Hepatocyte (in vitro differentiated cells): Measurements from ENCODE around the gene ZDHHC24. TPM values are rescaled to one million over a fixed set of nuclear protein-coding genes. Genes with fewer than 3 reads are reported as not detected.
A peak's percentile ranks its signal among the peaks of the same experiment; 100 is the strongest.
"Not testable (repeated sequence)": the region's sequence is repeated elsewhere in the genome, so short reads cannot be mapped to it uniquely, and the experiment has no call there.

ENCODE experiments used
- DNase-seq: peaks from one replicate; pipeline ENCODE4 v3.0.0-alpha.2; 2016; ENCODE audit warnings: low spot score
- H2AFZ ChIP-seq: fragments of 200-600 bp; sonication (generic); 2 replicates; pipeline ENCODE4 v1.6.0; 2016; ENCODE audit warnings: antibody characterized with exemption, mild to moderate bottlenecking
- H3K27ac ChIP-seq: fragments of 200-600 bp; sonication (generic); 2 replicates; pipeline ENCODE4 v1.5.1; 2016; ENCODE audit warnings: mild to moderate bottlenecking
- H3K27me3 ChIP-seq: fragments of 200-600 bp; sonication (generic); 2 replicates; pipeline ENCODE4 v1.6.1; 2016
- H3K36me3 ChIP-seq: fragments of 200-600 bp; sonication (generic); replicated peaks from 2 replicates; pipeline ENCODE4 v1.5.1; 2016; ENCODE audit warnings: low read depth; ENCODE audit not compliant: insufficient read depth
- H3K4me1 ChIP-seq: fragments of 200-600 bp; sonication (generic); 2 replicates; pipeline ENCODE4 v1.5.1; 2016; ENCODE audit warnings: mild to moderate bottlenecking, moderate library complexity; ENCODE audit not compliant: insufficient read depth
- H3K4me2 ChIP-seq: fragments of 200-600 bp; sonication (generic); 2 replicates; pipeline ENCODE4 v1.6.0; 2016
- H3K4me3 ChIP-seq: fragments of 200-600 bp; sonication (generic); 2 replicates; pipeline ENCODE4 v1.5.1; 2016; ENCODE audit warnings: mild to moderate bottlenecking
- H3K79me2 ChIP-seq: fragments of 200-600 bp; sonication (generic); 2 replicates; pipeline ENCODE4 v1.6.0; 2017; ENCODE audit warnings: mild to moderate bottlenecking
- H3K9me2 ChIP-seq: fragments of 200-600 bp; sonication (generic); replicated peaks from 2 replicates; pipeline ENCODE4 v1.6.0; 2017; ENCODE audit warnings: mild to moderate bottlenecking; ENCODE audit not compliant: insufficient read depth
- H3K9me3 ChIP-seq: fragments of 200-600 bp; sonication (generic); 2 replicates; pipeline ENCODE4 v1.5.1; 2016; ENCODE audit warnings: low read depth, mild to moderate bottlenecking
- H4K20me1 ChIP-seq: fragments of 200-600 bp; sonication (generic); 2 replicates; pipeline ENCODE4 v1.6.0; 2016; ENCODE audit warnings: mild to moderate bottlenecking; ENCODE audit not compliant: insufficient read depth, poor library complexity, severe bottlenecking
- CTCF ChIP-seq: fragments of 200-600 bp; sonication (generic); IDR thresholded peaks from 2 replicates; pipeline ENCODE4 v1.5.1; 2016; ENCODE audit warnings: antibody characterized with exemption, mild to moderate bottlenecking; ENCODE audit not compliant: poor library complexity
- EZH2 ChIP-seq: fragments of 200-600 bp; sonication (generic); IDR thresholded peaks from 2 replicates; pipeline ENCODE4 v1.6.1; 2016; ENCODE audit warnings: antibody characterized with exemption, mild to moderate bottlenecking, borderline replicate concordance
- EZH2phosphoT487 ChIP-seq: fragments of 200-600 bp; sonication (generic); IDR thresholded peaks from one replicate; pipeline ENCODE4 v1.6.1; 2018; ENCODE audit warnings: antibody characterized with exemption, mild to moderate bottlenecking, low read depth, moderate library complexity; ENCODE audit not compliant: unreplicated experiment, severe bottlenecking
- WGBS: methylation state at CpG from one replicate; pipeline ENCODE4 v1.1.6; 2016; ENCODE audit warnings: low lambda C conversion rate; ENCODE audit errors: missing lambda C conversion rate; 5-methylcytosine and 5-hydroxymethylcytosine counted together
- polyA plus RNA-seq: library from polyadenylated mRNA; unstranded; fragments of >200 nt; fragmentation: Nextera tagmentation; extraction: Ambion mirVana; gene quantifications from 2 replicates; pipeline ENCODE4 v1.2.1, GENCODE V29; 2016
- total RNA-seq: library from RNA; depleted of rRNA; stranded (reverse); fragments of >200 nt; gene quantifications from 2 replicates; pipeline ENCODE4 v1.2.3, GENCODE V29; 2014

Gene ZDHHC24
- total and polyA plus RNA-seq, 2 experiments from 2014 or later: 10.3 to 16.9 TPM

GRCh38 chr11:66586136-66586535, 40.3 kb upstream of the ZDHHC24 start:
- Histone ChIP-seq H3K4me1 (no peaks in the 10 kb centered on the region), H3K9me2 (no peaks in the 10 kb centered on the region), H3K79me2 (no peaks in the 10 kb centered on the region), H3K4me3 (no peak overlapping the region), H3K27ac (no peak overlapping the region), H3K36me3 (no peaks in the 10 kb centered on the region), H3K27me3 (no peaks in the 10 kb centered on the region), H3K4me2 (no peak overlapping the region), H4K20me1 (no peaks in the 10 kb centered on the region), H3K9me3 (no peaks in the 10 kb centered on the region), H2AFZ (no peak overlapping the region)
- DNase-seq: no peak
- 44% methylated on average over 2 of the region's 2 CpGs for WGBS
- TF ChIP-seq EZH2 (no peak), EZH2phosphoT487 (no peak), CTCF (no peak)

- DNase-seq: not testable (repeated sequence)
- 100% methylated on average over 1 of the region's 1 CpG for WGBS
Measured at GRCh38 chr11:66585447-66585846, 39.6 kb upstream of the ZDHHC24 start.

GRCh38 chr11:66582565-66583147, 36.8 kb upstream of the ZDHHC24 start:
- not testable (repeated sequence) for H2AFZ ChIP-seq, H3K4me2 ChIP-seq, H3K9me2 ChIP-seq, H3K79me2 ChIP-seq, H4K20me1 ChIP-seq, H3K36me3 ChIP-seq, H3K9me3 ChIP-seq, DNase-seq, H3K4me3 ChIP-seq, H3K4me1 ChIP-seq, H3K27me3 ChIP-seq
- peak overlapping the region; percentile 61 for H3K27ac ChIP-seq
- WGBS: 37% methylated on average over 3 of the region's 3 CpGs

More at GRCh38 chr11:66585447-66585846, 39.6 kb upstream of the ZDHHC24 start:
- not testable (repeated sequence) for H3K4me3 ChIP-seq, H2AFZ ChIP-seq, H3K27ac ChIP-seq, H3K79me2 ChIP-seq, H3K9me3 ChIP-seq, H3K4me1 ChIP-seq, H3K27me3 ChIP-seq, H3K9me2 ChIP-seq, H3K4me2 ChIP-seq, H3K36me3 ChIP-seq, H4K20me1 ChIP-seq

GRCh38 chr11:66581261-66581660, 35.4 kb upstream of the ZDHHC24 start:
- Histone ChIP-seq H3K27me3 (no peaks in the 10 kb centered on the region), H4K20me1 (no peaks in the 10 kb centered on the region), H3K4me3 (no peak overlapping the region), H2AFZ (no peak overlapping the region), H3K4me1 (no peaks in the 10 kb centered on the region), H3K9me2 (no peaks in the 10 kb centered on the region), H3K9me3 (no peaks in the 10 kb centered on the region), H3K4me2 (no peak overlapping the region), H3K36me3 (no peaks in the 10 kb centered on the region), H3K27ac (no peak overlapping the region), H3K79me2 (no peaks in the 10 kb centered on the region)
- WGBS: 81% methylated on average over 3 of the region's 3 CpGs
- no peak for TF ChIP-seq CTCF
- TF ChIP-seq EZH2phosphoT487: no peak
- TF ChIP-seq EZH2: no peak
- DNase-seq: no peak
